Ovary (tissue), 9 donors: ENCODE data around the gene FBXO46. TPM values are rescaled to one million over a fixed set of nuclear protein-coding genes. Genes with fewer than 3 reads are reported as not detected.
"Not testable (repeated sequence)": the region's sequence is repeated elsewhere in the genome, so short reads cannot be mapped to it uniquely, and the experiment has no call there.

Experiments used
- DNase-seq, 5 donors: peaks; one replicate each; pipeline ENCODE4 v3.0.0-alpha.2; 2019 to 2020
- H3K27ac ChIP-seq, 2 donors: fragments of 200-600 bp; one replicate each; pipeline versions ENCODE4 v1.5.1 to v1.8.0; 2019 to 2022
- H3K27me3 ChIP-seq: fragments of 200-600 bp; one replicate; pipeline ENCODE4 v1.8.0; 2022
- H3K36me3 ChIP-seq: fragments of 200-600 bp; sonication (generic); one replicate; pipeline ENCODE4 v1.5.1; 2019
- H3K4me1 ChIP-seq: one replicate; pipeline ENCODE4 v1.8.1; 2013; ENCODE audit warnings: mild to moderate bottlenecking, moderate library complexity; ENCODE audit not compliant: insufficient read depth
- H3K4me3 ChIP-seq: fragments of 200-600 bp; sonication (generic); one replicate; pipeline ENCODE4 v1.5.1; 2017
- H3K9me3 ChIP-seq, 2 donors: fragments of 200-600 bp in 1 of 2; sonication (generic) in 1 of 2; one replicate each; pipeline versions ENCODE4 v1.5.1 to v1.8.1; 2013 to 2019; ENCODE audit warnings: mild to moderate bottlenecking in 1 of 2, moderate library complexity in 1 of 2
- CTCF ChIP-seq, 3 donors: fragments of 450-650 bp in 2 of 3; fragments of 200-600 bp in 1 of 3; IDR thresholded peaks; one replicate each; pipeline versions ENCODE4 v1.5.1 to v1.8.0; 2016 to 2022; ENCODE audit warnings: antibody characterized with exemption in 3 of 3, mild to moderate bottlenecking in 1 of 3
- EP300 ChIP-seq: sonication (generic); formaldehyde crosslinking; IDR thresholded peaks from one replicate; pipeline ENCODE4 v1.6.1; 2017; ENCODE audit warnings: antibody characterized with exemption
- POLR2A ChIP-seq: fragments of 450-650 bp; IDR thresholded peaks from one replicate; pipeline ENCODE4 v1.6.1; 2017; ENCODE audit warnings: antibody characterized with exemption, mild to moderate bottlenecking, moderate library complexity
- WGBS, 3 donors: extraction: QIAGEN DNeasy Blood & Tissue Kit in 1 of 3; methylation state at CpG; one replicate each; pipeline versions ENCODE4 v1.1.5 to v1.1.7; 2013 to 2017; 5-methylcytosine and 5-hydroxymethylcytosine counted together
- intact Hi-C, 4 donors: fragments of 100-400 bp; cut with DNase I; formaldehyde crosslinking; loops; one replicate each; pipeline versions ENCODE4 v1.11.0 to v1.15.1; 2022 to 2023
- polyA plus RNA-seq, 2 donors: library from polyadenylated mRNA; stranded (reverse); fragments of 200-250 nt in 1 of 2; fragments of 350-450 nt in 1 of 2; fragmentation: Illumina TruSeq in 1 of 2; extraction: RNeasy Lipid Tissue Mini Kit (QIAGEN cat#74804) in 1 of 2; gene quantifications; one replicate each; pipeline ENCODE4 v1.2.3, GENCODE V29; 2013 to 2014
- total RNA-seq, 7 donors: library from RNA; depleted of rRNA in 2 of 7; stranded (reverse); fragments of >200 nt in 2 of 7; fragmentation: NEBNext Ultra II Directional in 3 of 7; extraction: Animal tissue kit (Norgen Biotek cat#: 25700) in 3 of 7; gene quantifications; one replicate each; pipeline versions ENCODE4 v1.1.0 to v1.2.4, GENCODE V29; 2016 to 2023
- donor health status: DM: no; HTN: no; CAD: no; lungs with moderate emphysema.
- donor health status: DM: no; HTN: no; CAD: no.
- donor health status: Bipolar disorder and iron deficiency.
- donor health status: DM: yes; HTN: yes; CAD: no.
- donor health status: DM: no; HTN: no; CAD: no.
- donor health status: DM: yes; HTN: yes; CAD: no.

Gene FBXO46
- total and polyA plus RNA-seq, 9 donors, result 6.7 to 32.5 (median 18.4) TPM

GRCh38 chr19:45752639-45753038, 21.9 kb upstream of the FBXO46 start:
- 91 to 93% (median 92%) methylated on average over 12 of the region's 12 CpGs for WGBS, 3 donors
- intact Hi-C loops, result no loop called here
- Histone ChIP-seq H3K27ac (no peak overlapping the region), H3K4me3 (no peak overlapping the region), H3K36me3 (no peaks in the 10 kb centered on the region), H3K4me1 (no peaks in the 10 kb centered on the region), H3K27me3 (no peaks in the 10 kb centered on the region), H3K9me3 (no peaks in the 10 kb centered on the region)
- no peak for DNase-seq
- TF ChIP-seq POLR2A (no peak), EP300 (no peak), CTCF (IDR thresholded peaks at IDR 0.05) (no peak)

GRCh38 chr19:45751483-45751882, 20.8 kb upstream of the FBXO46 start:
- 89 to 91% (median 90%) methylated on average over 10 of the region's 10 CpGs for WGBS, 3 donors
- DNase-seq, H3K27me3 ChIP-seq, intact Hi-C loops, H3K27ac ChIP-seq, H3K4me3 ChIP-seq, H3K36me3 ChIP-seq, H3K4me1 ChIP-seq, H3K9me3 ChIP-seq: not testable (repeated sequence)

GRCh38 chr19:45747513-45747912, 16.8 kb upstream of the FBXO46 start:
- Histone ChIP-seq H3K36me3 (no peaks in the 10 kb centered on the region), H3K9me3 (no peaks in the 10 kb centered on the region), H3K27me3 (no peaks in the 10 kb centered on the region), H3K27ac (no peak overlapping the region), H3K4me1 (no peaks in the 10 kb centered on the region), H3K4me3 (no peak overlapping the region)
- no peak for DNase-seq
- intact Hi-C loops, result no loop called here
- no peak for TF ChIP-seq CTCF (IDR thresholded peaks at IDR 0.05)
- TF ChIP-seq POLR2A, result no peak
- no peak for TF ChIP-seq EP300
- WGBS, 3 donors, result 70 to 78% (median 76%) methylated on average over 5 of the region's 5 CpGs

- DNase-seq, result no peak
- Histone ChIP-seq H3K9me3 (no peaks in the 10 kb centered on the region), H3K4me1 (no peaks in the 10 kb centered on the region), H3K36me3 (no peaks in the 10 kb centered on the region), H3K4me3 (no peak overlapping the region), H3K27ac (no peak overlapping the region), H3K27me3 (no peaks in the 10 kb centered on the region)
- intact Hi-C loops, result no loop called here
- TF ChIP-seq CTCF (IDR thresholded peaks at IDR 0.05) (no peak), EP300 (no peak), POLR2A (no peak)
- WGBS, 3 donors, result 67 to 70% (median 69%) methylated on average over 5 of the region's 5 CpGs
Observed at GRCh38 chr19:45746866-45747265, 16.2 kb upstream of the FBXO46 start.

- Histone ChIP-seq H3K4me1 (no peaks in the 10 kb centered on the region), H3K27me3 (no peaks in the 10 kb centered on the region), H3K4me3 (no peak overlapping the region), H3K36me3 (no peaks in the 10 kb centered on the region), H3K27ac (no peak overlapping the region), H3K9me3 (no peaks in the 10 kb centered on the region)
- TF ChIP-seq CTCF (IDR thresholded peaks at IDR 0.05) (no peak), EP300 (no peak), POLR2A (no peak)
- intact Hi-C loops, result no loop called here
- DNase-seq, result no peak
- WGBS, 3 donors, result 86 to 90% (median 88%) methylated on average over 6 of the region's 6 CpGs
Observed at GRCh38 chr19:45745606-45746005, 14.9 kb upstream of the FBXO46 start.
